Globus pallidus (tissue), 1 donor: ENCODE measurements around the gene PASK.
"Not testable (repeated sequence)": the region's sequence is repeated elsewhere in the genome, so short reads cannot be mapped to it uniquely, and the experiment has no call there.

ENCODE experiments used
- DNase-seq: peaks from one replicate; pipeline ENCODE4 v3.0.0-alpha.2; 2015; ENCODE audit warnings: low spot score

The PASK gene

DNA sequence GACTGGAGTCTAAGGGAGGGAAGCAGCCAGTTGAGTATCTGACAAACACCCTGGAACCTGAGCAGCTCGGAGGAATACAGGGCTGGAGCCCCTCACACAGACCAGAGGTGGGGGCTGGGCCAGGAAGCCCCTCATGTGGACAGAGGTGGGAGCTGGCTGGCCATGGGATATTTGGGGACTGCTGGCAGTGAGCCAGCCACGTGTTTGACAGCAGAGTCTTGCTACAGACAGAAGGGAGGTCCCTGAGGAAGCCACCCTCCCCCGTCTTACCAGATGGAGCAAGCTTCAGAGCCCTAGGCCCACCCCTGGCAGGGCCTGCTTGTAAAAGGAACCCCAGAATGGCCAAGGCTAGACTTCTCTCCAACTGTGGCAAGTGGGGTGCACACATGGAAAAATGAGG lies 43.6 kb downstream of the PASK start:
- DNase-seq, result no peak

DNA sequence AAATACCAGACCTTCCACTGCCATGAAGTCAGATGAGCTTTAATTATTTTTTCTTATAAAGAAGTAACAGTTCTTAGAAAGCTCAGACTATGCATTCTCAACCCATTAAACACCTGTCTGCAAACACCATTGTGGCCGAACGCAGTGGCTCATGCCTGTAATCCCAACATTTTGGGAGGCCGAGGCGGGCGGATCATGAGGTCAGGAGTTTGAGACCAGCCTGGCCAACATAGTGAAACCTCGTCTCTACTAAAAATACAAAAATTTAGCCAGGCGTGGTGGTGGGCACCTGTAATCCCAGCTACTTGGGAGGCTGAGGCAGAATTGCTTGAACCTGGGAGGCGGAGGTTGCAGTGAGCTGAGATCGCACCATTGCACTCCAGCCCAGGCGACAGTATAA lies 44.7 kb downstream of the PASK start:
- DNase-seq, result not testable (repeated sequence)

DNA sequence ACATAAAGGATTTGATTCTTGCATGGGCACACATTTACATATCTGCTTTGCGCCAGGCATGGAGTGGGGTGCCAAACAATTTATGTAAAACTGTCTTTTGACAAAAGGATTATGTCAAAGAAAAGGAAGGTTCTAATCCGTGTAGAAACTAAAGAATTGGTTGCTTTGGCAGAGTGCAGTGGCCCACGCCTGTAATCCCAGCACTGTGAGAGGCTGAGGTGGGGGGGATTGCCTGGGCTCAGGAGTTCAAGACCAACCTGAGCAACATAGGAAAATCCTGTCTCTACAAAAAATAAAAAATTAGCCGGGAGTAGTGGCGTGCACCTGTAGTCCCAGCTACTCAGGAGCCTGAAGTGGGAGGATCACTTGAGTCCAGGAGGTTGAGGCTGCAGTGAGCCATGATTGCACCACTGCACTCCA lies 46.1 kb downstream of the PASK start:
- DNase-seq, result no peak

DNA sequence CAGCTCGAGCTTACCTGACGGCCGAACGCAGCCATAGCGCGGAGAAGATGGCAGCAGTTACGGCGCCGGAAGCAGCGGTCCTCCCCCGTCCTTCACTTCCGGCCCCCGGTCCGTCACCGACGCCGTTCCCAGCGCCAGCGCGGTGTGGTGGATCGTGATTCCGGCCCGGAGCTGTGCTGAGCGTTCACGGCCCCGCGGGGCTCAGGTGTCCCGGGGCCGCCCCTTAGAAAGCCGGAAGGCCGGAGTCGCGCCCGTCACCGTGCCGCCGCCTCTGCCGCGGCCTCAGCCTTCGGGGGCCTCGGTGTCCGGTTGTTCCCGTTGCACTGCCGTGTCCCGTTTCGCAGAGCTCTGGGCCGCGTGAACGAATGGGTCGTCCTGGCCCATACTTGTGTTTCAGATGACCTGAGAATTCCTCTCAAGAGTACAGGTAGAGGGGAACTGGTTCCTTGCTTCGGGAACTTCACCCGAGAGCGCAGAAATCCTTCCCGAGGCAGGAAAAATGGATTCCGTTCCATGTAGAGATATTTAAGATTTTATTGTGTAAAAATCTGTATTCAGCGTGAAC lies 47.0 kb downstream of the PASK start, which contains the start of gene MTERF4:
MTERF4 (minus strand) TSS at position 49 of the 565 bp plus-strand sequence; CDS start at position 35, 14 bp downstream.
- DNase-seq, result peak; percentile 78

DNA sequence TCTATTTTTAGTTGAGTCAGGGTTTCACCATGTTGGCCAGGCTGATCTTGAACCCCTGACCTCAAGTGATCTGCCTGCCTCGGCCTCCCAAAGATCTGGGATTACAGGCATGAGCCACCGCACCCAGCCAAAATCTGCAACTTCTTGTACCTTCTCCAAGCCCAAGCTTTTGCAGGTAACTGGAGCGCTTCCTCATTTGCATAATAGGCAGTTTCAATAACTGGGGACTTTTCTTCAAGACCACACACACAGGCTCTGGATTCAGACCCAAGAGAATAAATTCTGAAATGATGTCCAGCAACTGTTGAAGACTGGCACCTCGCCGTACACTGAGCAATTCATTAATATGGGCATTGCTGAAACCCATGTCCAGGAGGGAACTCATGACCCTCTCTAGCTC lies 50.0 kb downstream of the PASK start:
- DNase-seq, result no peak

DNA sequence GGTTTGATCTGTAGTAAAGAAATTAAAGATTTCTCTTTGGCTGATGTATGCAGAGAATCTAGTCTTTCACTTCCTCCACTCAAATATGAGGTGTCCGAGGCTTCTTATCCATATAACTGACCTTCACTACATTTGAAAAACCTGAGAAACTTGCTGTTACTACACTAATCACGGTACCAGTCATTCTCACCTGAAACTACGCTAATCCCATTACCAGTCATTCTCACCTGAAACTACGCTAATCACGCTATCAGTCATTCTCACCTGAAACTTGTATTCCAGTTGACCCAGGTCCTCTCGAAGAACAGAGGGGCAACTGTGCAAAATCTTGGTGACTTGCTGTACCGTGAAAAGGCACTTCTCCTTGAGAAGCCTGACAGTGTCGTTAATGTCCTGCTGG lies 52.3 kb downstream of the PASK start:
- no peak for DNase-seq

DNA sequence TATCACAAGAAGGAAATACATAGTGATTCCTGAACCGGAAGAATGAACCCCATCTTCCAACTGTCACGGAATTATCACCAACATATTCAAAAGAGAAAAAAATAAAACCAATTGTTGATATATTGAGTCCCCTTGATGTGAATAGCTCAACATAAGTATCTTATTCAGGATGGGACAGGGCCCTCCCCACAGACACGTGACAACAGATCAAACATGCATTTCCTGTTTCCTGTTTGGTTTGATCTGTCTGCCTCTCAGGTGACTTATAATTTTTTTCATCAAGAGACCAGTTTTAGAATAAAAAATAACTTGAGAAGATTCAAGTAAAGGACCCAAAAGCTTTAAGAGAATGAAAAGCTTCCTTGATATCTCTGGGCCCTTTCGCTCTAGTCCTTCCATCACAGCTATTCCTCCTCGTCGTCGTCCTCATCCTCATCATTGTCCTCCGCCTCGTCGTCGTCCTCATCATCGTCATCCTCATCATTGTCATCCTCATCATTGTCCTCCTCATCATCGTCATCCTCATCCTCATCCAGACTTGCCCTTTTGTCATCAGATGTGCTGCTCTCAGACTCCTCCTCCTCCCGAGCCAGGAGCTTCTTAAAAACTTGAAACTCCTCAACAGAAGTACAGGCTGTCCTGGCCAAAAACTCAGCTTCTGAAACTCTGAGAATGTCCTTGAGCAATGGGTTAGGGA lies 53.5 kb downstream of the PASK start:
- DNase-seq, result no peak

DNA sequence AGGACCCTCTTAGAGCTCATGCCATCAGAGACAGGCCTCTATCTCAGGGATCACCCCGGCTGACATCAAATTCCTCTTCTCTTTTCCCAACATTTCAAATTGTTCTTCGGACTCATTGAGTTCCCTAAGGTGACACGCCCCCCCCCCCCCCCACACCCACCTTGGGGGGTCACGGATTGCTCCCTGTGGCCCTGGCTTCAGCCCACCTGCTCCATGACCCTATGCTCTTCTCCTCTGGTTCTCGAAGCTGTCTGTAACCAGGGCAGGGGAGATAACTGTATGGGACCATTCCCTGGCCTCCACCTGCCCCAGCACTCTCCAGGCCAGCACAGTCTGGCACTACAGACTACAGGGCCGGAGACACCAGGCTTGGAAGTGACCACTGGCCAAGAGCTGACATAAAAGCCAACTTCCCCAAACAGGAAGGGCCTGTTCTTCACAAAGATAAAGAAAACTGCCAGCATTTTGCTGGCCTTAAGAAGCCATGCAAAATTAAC lies 54.3 kb downstream of the PASK start:
- DNase-seq, result no peak

DNA sequence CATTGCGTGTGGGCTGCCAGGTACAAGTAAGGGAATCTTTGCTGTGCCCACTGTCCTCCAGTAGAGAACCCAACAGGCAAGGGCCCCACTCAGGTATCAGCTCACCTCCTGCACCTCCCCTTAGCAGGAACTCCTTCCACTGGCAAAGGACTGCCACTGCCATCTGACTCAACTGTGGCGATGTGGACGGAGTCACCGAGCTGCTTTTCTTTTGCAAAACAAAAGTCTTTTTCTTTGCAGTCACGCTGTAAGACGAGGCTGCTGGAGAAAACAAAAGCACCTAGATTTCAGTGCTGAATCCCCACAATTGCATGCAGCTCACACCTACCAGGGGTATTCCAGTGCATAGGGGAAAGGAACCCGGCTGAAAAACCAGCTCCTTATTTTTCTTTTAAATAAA lies 55.1 kb downstream of the PASK start:
- no peak for DNase-seq

DNA sequence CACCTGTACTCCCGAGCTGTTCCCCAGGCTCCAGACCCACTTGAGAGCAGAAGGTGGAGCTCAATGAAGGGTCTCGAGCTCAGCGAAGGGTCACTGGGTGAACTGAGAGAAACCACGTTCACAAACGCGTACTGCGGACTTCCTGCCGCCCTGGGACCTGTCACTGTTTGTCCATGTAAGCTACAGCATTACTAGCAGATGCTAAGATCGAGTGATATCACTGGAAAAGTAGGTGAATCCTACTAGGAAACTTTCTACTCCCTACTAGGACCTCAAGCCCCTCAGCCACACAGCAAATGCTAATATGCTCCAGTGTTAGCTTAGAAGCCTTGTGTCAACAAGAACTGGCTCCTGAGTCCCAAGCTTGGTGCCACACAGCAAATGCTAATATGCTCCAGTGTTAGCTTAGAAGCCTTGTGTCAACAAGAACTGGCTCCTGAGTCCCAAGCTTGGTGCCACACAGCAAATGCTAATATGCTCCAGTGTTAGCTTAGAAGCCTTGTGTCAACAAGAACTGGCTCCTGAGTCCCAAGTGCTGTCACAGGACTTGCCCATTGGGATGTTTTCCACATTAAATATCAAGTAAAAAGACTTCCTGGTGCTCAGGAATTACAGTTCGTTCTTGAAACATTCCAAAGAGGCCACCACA lies 56.0 kb downstream of the PASK start:
- not testable (repeated sequence) for DNase-seq

DNA sequence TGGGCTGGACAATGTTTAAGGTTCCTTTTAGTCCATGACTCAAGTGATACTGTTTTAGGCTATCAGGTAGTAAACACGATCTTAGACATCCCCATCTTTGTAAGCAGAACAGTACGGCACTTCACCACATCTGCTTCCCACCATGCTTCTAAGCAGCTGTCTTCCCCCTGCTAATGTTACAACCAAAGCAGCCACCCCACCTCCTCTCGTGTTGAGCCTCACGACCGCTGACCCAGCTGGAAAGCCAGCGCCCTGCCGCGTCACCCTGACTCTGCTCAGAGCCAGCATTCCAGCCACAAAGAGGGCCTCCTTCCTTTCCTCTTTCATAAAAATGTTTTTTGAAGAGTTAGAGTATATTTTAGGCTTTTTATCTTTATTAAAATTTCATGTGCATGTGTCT lies 56.6 kb downstream of the PASK start:
- DNase-seq, result no peak

DNA sequence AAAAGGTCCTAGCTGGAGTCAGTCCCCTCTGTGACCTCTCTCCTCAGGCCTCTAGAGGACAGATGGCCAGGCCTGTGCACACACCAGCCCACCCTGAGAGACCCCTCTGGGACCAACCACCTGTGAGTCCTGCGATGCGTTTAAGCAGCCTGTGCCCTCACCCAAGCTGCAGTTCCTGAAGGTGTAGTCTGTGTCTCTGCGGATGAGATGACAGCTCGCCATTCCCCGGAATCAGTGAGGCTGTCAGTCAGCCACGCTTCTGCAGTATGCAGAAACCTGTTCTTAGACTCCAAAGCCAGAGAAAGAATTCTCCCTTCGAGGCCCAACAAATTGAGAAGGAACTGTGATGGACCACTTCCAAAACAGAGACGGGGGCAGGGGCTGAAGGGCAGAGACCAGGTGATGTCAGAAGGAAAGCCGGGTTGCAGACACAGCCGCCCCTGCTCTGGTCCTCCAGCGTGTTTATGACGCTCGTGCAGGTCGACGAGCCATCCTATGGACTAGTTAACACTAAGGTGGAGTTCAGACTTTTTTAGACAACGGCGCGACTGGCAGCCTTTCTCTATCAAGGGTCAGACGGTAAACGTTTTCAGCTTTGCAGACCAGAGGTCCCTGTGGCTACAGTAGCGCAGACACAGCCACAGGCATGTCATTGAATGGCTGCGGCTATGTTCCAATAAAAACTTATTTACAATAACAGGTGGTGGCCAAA lies 57.4 kb downstream of the PASK start:
- DNase-seq, result no peak

DNA sequence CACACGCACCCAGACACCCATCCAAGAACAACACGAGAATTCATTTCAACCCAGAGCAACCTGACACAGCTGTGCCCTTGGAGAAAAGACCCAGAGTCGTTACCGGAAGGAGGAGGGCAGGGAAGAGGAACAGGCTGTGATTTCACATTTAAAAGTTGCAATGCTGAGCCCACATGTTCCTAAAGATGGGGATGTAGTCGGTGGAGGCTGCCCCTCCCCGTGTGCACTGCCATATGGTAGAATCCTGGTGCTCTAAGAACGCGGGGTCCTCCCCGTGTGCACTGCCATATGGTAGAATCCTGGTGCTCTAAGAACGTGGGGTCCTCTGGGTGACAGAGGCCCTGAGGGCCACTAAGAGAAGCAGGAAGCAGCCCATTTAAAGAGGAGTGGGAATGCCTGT lies 58.1 kb downstream of the PASK start:
- no peak for DNase-seq

DNA sequence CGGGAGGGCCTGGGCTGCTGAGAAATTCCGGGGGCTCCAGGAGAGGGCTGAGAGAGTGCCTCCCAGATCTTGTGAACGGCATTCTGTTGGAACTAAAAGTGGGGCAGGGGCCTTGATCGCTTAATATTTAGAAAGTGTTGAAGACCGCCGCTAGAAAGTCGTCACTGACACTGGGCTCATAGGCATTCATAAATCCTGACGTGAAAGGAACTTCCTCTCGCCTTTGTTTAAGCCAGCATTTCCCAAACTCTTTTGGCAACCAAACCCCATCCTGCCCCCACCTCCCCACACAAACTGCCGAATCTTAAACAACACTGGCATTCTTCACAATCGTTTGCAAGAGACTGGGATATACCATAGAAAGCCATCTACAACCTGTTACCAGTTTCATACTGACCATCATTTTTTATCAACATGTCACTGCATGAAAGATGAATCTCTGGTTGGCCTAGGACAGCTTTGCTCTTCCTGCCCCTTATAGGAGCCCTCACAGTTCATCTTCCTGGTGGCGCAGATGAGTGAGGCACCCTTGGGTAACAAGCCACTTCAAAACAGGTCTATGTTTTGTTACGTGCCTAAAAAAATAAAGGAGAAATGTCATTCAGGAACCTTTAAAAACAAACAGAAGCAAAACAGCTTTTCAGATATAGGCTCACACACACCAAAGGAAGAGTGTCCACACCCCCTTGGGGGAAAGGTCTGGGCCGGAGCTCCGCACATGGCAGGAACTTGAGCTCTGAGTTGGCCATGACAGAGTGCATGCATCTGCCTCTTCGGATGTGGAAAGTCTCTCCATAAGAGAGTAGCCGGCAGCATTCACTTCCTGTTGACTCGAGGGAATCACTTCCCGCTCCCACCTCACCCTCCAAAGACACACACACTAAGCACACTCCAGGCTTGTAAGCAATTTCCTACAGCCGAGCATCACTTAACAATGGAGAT lies 60.2 kb downstream of the PASK start:
- DNase-seq, result no peak

DNA sequence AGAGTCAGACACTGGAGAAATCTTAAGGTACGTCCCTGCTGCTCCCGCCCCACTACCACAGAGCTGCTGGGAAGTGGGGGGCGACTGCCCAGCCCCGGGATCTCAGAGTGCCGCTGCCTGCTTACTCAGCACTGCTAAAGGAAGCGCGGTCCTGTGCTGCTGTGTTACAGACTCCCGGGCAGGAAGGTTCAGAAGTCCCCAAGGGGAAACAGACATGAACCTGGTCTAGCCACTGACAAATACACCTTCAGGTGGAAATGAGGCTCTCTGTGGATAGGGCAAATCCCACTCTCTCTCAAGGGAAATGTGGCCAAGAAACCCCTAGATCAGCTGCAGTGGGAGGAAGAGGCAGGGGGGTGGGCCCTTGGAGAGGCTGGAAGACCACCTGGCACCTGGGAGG lies 60.9 kb downstream of the PASK start:
- no peak for DNase-seq

DNA sequence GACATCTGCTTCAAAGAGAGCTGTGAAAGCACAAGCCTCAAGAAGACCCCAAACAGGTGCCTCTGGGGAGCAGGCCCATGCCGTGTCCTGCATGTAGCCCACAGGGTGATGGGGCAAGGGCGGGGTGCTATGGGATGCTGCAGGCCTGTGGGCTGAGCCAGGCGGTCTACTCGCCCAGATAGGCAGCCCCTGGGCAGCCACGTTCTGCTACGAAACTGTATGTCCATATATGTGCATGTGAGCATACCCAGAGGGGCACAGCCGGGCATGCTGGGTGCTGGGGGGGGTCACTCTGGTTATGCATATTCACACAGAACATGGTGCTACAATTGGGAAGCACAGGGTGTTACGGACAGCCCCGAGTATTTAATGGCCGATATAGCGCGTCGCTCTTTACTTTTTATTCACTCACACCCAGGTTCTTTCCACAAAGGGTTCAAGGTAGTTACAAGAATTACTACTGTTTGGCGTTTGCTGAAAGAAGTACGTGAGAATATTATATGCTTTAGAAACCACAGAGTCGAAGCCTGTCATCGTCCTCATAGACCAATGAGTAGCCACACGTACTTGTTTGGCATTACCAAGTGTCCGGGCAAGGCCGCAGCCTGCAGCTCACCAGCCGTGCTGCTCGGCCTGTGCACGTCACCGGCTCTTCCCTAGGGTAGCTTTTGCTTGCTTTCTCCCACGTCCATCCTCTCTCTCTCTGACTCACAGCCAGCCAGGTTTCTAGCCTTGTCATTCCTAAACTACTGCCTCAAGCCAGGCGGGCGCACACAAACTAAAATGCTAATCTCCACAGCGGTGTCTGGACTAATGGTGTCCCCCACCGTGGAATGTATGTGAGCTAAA lies 61.6 kb downstream of the PASK start:
- no peak for DNase-seq

DNA sequence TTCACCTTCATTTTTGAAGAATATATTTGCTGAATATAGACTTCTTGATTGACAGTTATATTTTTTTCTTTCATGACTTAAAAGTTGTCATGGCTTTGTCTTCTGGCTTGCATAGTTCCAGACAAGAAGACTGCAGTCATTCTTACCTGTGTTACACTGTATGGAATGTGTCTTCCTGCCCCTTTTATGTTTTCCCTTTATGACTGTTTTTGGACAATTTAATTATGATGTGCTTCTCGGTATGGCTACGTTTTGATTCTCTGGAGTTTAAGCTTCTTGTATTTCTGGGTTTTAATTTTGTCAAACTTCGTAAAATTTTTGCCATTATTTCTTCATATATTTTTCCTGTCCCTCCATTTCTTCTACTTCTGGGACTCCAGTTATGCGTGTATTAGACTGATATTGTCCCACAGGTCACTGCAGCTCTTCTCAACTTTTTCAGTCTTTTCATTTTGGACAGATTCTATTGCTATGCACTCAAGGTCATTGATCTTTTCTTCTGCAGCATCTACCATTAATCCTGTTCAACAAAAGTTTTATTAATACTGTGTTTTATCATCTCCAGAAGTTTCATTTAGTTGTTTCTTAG lies 64.3 kb downstream of the PASK start:
- DNase-seq, result no peak

DNA sequence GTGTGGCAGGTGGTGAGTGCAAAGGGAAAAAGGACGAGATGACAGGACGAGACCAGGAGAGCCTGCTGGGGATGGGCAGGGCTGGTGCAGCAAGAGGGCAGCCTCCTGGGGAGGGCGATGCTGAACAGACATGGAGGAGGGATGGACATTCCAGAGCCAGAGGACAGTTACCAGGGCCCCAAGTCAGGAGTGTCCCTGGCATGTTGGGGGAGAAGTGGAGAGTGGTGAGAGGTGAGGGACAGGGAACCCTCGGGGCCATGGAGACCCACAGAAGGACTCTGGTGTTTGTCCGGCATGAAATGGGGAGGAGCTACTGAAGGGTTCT lies 66.2 kb downstream of the PASK start:
- no peak for DNase-seq

DNA sequence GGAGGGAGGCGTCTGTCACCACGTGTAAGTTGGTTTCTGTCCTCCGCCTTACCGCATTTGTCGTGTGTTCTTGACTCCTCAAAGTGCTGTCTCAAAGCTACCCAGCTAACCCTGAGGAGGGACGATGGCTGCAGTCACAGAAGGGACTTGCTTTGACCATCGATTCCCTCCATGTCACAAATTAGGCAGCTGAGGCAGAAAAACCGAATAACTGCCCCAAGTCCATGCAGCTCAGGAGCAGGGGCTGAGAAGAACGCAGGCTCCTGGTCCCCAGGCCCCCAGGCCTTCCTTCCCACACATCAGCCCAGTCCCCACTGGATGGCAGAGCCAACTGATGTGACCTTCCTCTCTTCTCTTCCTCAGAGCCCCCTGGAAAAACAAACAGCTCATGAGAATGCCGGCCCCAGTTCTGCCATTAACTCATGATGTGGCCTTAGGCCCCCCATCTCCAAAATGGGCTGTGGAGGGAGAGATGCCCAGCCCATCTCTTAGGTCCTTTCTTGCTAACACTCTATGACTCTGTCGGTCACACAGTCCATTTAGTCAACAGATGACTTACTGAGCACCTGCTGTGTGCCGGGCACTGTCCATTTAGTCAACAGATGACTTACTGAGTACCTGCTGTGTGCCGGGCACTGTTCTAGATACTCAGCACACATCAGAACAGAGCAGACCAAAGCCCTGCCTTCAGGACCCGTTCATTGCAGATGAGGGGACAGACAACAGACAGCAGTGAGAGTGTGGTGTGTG lies 66.8 kb downstream of the PASK start:
- no peak for DNase-seq
